Brain microvascular endothelial cell (primary cell): ENCODE data around the gene CAPN9.

Experiments
- DNase-seq: peaks from one replicate; pipeline ENCODE4 v3.0.0-alpha.2; 2020
- H3K27ac ChIP-seq: fragments of 250-450 bp; sonication (Bioruptor Pico); 2 replicates; pipeline ENCODE4 v1.5.1; 2020; ENCODE audit warnings: mild to moderate bottlenecking, moderate library complexity
- H3K27me3 ChIP-seq: fragments of 250-450 bp; sonication (Bioruptor Pico); replicated peaks from 2 replicates; pipeline ENCODE4 v1.5.1; 2020; ENCODE audit warnings: mild to moderate bottlenecking
- H3K36me3 ChIP-seq: fragments of 250-450 bp; sonication (Bioruptor Pico); replicated peaks from 2 replicates; pipeline ENCODE4 v1.5.1; 2020; ENCODE audit warnings: mild to moderate bottlenecking
- H3K4me3 ChIP-seq: 2 replicates; pipeline ENCODE4 v1.5.1; 2011; ENCODE audit warnings: low read depth, mild to moderate bottlenecking, control low read depth, low read length, moderate library complexity
- in situ Hi-C: cut with HindIII; loops from 2 replicates; pipeline ENCODE4 v1.10.0; 2017; ENCODE audit warnings: low sequenced_read_pairs, low pct_ligation_motif_present
- TF ChIP-seq, protein P1 (sequence below): IDR thresholded peaks from 2 replicates; pipeline ENCODE4 v1.5.1; 2011; ENCODE audit warnings: low read depth, mild to moderate bottlenecking, moderate library complexity, low read length, control low read depth, inconsistent platforms; ENCODE audit errors: missing control alignments

CAPN9 gene

DNA sequence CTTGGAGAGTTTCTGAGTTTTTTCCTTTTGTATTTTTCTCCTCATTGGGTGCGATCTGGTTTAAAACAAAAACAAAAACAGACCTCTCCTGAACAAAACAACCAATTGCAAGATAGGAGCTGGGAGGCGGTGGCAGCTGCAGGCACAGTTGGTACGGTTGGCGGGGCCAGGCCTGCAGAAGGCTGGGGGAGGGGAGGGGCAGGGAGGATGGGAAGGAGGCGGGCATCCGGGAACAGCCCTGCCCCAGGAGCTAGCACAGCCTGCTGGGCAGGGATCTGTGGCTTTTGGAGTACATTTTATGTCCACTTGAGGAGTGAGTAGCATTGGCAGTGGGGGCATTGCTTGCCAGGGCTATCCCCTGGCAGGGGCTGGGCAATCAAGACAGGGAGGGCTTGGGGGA lies 5.2 kb downstream of the CAPN9 start:
- in situ Hi-C loops = no loop called here
- TF ChIP-seq, protein P1, sequence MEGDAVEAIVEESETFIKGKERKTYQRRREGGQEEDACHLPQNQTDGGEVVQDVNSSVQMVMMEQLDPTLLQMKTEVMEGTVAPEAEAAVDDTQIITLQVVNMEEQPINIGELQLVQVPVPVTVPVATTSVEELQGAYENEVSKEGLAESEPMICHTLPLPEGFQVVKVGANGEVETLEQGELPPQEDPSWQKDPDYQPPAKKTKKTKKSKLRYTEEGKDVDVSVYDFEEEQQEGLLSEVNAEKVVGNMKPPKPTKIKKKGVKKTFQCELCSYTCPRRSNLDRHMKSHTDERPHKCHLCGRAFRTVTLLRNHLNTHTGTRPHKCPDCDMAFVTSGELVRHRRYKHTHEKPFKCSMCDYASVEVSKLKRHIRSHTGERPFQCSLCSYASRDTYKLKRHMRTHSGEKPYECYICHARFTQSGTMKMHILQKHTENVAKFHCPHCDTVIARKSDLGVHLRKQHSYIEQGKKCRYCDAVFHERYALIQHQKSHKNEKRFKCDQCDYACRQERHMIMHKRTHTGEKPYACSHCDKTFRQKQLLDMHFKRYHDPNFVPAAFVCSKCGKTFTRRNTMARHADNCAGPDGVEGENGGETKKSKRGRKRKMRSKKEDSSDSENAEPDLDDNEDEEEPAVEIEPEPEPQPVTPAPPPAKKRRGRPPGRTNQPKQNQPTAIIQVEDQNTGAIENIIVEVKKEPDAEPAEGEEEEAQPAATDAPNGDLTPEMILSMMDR = no peak
- H3K4me3 ChIP-seq = no peak overlapping the region
- H3K36me3 ChIP-seq = no peaks in the 10 kb centered on the region
- H3K27ac ChIP-seq = no peak overlapping the region
- no peaks in the 10 kb centered on the region for H3K27me3 ChIP-seq
- DNase-seq = no peak

DNA sequence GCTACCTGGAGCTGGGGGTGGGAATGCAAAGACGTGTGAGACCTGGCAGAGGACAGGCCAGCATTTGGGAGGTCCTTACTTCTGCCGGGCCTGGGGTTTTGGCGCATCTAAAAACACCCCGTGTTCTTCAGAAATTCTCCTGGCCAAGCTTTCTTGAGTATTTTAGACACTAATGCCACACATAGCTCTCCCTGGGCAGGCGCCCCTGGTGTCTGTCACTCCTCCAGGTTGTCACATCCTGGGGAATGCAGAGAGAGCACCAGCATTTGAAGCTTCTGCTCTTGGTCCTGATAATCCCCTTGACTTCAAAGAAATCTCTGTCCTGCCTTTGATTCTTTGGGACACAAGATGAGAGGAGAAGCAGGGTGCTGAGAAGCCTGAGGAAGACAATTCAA lies 6.0 kb downstream of the CAPN9 start:
- Histone ChIP-seq H3K27ac (no peak overlapping the region), H3K36me3 (no peaks in the 10 kb centered on the region), H3K4me3 (no peak overlapping the region), H3K27me3 (no peaks in the 10 kb centered on the region)
- in situ Hi-C loops = no loop called here
- DNase-seq = no peak
- TF ChIP-seq, protein P1 = no peak

DNA sequence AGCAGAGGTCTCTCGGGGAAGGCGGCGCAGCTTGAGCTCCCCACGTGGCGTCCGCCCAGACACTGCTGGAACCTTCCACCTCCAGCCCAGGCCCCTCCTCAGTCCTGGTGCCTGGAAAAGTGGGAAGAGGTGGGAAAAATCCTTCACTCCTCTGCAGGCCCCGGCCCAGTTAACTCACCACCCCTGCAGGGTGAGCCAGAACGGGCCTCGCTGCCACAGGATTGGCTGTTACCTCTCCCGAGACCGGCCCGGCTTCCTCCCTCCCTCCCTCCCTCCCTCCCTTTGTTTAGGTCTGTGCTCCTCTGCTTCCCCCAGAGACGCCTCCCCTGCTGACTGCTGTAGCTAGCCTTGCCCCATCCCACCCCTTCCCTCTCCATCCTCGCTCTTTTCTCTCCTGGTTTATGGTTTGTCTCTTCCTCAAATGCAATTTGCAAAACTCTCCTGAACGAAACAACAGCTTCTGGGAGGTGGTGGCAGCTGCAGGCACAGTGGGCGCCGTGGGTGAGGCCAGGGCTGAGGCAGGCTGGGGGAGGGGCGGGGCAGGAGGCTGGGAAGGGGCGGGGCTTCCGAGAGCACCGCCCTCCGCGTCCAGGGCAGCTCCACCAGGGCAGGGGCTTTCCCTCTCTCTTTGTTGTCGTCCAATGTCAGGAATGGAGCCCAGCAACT lies 6.5 kb downstream of the CAPN9 start:
- in situ Hi-C loops = no loop called here
- H3K27me3 ChIP-seq = no peaks in the 10 kb centered on the region
- H3K36me3 ChIP-seq = no peaks in the 10 kb centered on the region
- TF ChIP-seq, protein P1 = no peak
- no peak for DNase-seq
- H3K4me3 ChIP-seq = no peak overlapping the region
- H3K27ac ChIP-seq = no peak overlapping the region

DNA sequence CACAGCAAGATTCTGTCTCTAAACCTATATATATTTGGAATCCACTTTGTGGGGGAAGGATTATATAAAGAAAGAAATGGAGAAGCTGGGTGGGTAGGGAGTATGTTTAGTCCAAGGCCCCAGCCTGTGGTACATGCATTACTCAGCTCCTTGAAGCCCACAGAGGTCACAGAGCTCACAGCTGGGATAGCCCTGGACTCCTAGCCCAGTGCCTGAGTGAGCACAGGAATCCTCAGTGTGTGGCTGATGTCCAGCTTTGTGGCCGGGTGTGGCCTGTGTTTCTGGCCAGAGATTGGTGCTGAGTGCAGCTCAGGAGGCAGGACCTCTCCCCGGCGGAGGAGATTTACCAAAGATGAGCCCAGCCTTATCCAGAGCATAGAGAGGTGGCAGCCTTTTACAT lies 7.6 kb downstream of the CAPN9 start:
- TF ChIP-seq, protein P1 = no peak
- H3K4me3 ChIP-seq = no peak overlapping the region
- no peak overlapping the region for H3K27ac ChIP-seq
- H3K27me3 ChIP-seq = no peaks in the 10 kb centered on the region
- in situ Hi-C loops = no loop called here
- peak; percentile 9 for DNase-seq
- no peaks in the 10 kb centered on the region for H3K36me3 ChIP-seq

DNA sequence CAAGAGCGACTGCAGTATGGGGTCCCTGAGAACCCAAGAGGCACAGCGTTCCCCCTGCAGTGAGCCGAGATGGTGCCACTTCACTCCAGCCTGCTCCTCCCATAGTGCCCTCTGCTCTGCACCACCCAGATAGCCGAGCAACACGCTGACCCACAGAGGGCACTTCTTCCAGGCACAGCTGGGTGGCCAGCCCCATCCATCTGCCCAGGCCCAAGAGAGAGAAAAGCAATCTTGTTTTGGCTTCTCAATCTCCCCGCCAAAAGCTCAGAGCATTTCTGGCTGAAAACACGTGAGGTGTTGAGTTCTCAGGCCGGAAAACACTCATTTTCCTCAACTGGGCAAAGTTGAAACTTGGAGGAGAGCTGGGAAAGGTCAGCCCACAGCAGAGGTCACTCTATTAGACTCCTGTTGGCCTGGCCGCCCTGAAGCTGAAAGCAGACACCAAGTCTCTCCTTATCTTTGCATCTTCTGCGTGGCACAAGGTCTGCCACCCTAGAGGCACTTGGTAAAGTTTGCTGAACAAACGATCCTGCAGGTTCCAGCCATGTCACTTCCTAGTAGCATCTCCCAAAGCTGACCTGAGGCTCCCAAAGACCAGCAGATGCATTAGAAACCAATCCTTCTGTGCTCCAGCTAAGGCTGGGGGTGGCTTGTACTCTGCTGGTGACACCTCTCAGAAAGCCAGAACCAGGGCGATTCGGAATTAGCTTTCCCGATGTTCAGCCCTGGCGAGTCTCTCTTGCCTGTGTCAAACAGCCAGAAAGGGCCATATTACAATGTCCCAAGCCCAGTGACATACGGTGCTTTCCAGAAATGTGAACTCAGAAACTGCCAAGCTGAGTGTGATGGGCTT lies 10.9 kb downstream of the CAPN9 start:
- no peaks in the 10 kb centered on the region for H3K36me3 ChIP-seq
- H3K27ac ChIP-seq = no peak overlapping the region
- H3K4me3 ChIP-seq = no peak overlapping the region
- TF ChIP-seq, protein P1 = no peak
- no peak for DNase-seq
- no peaks in the 10 kb centered on the region for H3K27me3 ChIP-seq
- in situ Hi-C loops = no loop called here
